Measurements from ENCODE around the gene PSMA3.

GRCh38 chr14:58305730-58306129, 61.1 kb downstream of the PSMA3 start:
- no peak for TF ChIP-seq CTCF (IDR thresholded peaks at IDR 0.05)
- TF ChIP-seq EP300 (IDR thresholded peaks at IDR 0.05) = no peak
- TF ChIP-seq POLR2A (IDR thresholded peaks at IDR 0.05) = no peak
